ENCODE data around the gene NPW. TPM values are rescaled to one million over a fixed set of nuclear protein-coding genes. Genes with fewer than 3 reads are reported as not detected.

The NPW gene
- total and polyA plus RNA-seq, 5 experiments from 2014 or later: not detected

Other genes starting within 250 kb of the NPW start
Only the 30 nearest of the 34 such genes appear.
- gene SPSB3, start 237.2 kb upstream of the NPW start, total RNA-seq: 100 to 1,000 TPM; 120 to 123 TPM
- gene SPSB3, start 237.2 kb upstream of the NPW start, polyA plus RNA-seq: 10 to 100 TPM; 38.0 to 42.0 (median 40.8) TPM
- gene NUBP2, start 236.8 kb upstream of the NPW start, total RNA-seq: 10 to 100 TPM; 62.0 to 65.4 TPM
- 10 to 100 TPM; 87.2 to 90.6 (median 87.3) TPM for gene NUBP2, start 236.8 kb upstream of the NPW start, polyA plus RNA-seq
- gene IGFALS, start 226.1 kb upstream of the NPW start, total RNA-seq: 1 to 10 TPM; 1.7 to 2.1 TPM
- gene IGFALS, start 226.1 kb upstream of the NPW start, polyA plus RNA-seq: not detected
- 10 to 100 TPM; 65.7 to 67.8 TPM for gene HAGH, start 193.0 kb upstream of the NPW start, total RNA-seq
- gene HAGH, start 193.0 kb upstream of the NPW start, polyA plus RNA-seq: 10 to 100 TPM; 38.7 to 60.0 (median 45.0) TPM
- 10 to 100 TPM; 11.1 to 12.1 TPM for gene FAHD1, start 192.6 kb upstream of the NPW start, total RNA-seq
- gene FAHD1, start 192.6 kb upstream of the NPW start, polyA plus RNA-seq: 10 to 100 TPM; 20.3 to 34.2 (median 32.6) TPM
- gene MEIOB, start 147.6 kb upstream of the NPW start, total RNA-seq: not detected
- gene MEIOB, start 147.6 kb upstream of the NPW start, polyA plus RNA-seq: not detected
- gene HS3ST6, start 101.4 kb upstream of the NPW start, total RNA-seq: not detected
- not detected for gene HS3ST6, start 101.4 kb upstream of the NPW start, polyA plus RNA-seq
- gene MSRB1, start 76.6 kb upstream of the NPW start, total RNA-seq: 1 to 10 TPM; 9.9 to 10.0 TPM
- 10 to 100 TPM; 13.9 to 19.1 (median 16.2) TPM for gene MSRB1, start 76.6 kb upstream of the NPW start, polyA plus RNA-seq
- not detected for gene RPL3L, start 65.1 kb upstream of the NPW start, total RNA-seq
- gene RPL3L, start 65.1 kb upstream of the NPW start, polyA plus RNA-seq: not detected
- gene NDUFB10, start 60.2 kb upstream of the NPW start, total RNA-seq: 10 to 100 TPM; 62.5 to 65.6 TPM
- gene NDUFB10, start 60.2 kb upstream of the NPW start, polyA plus RNA-seq: 100 to 1,000 TPM; 180 to 217 (median 187) TPM
- 1,000 to 10,000 TPM; 3,016 to 3,025 TPM for gene RPS2, start 55.0 kb upstream of the NPW start, total RNA-seq
- gene RPS2, start 55.0 kb upstream of the NPW start, polyA plus RNA-seq: 1,000 to 10,000 TPM; 6,506 to 7,644 (median 7,481) TPM
- not detected for gene RNF151, start 52.9 kb upstream of the NPW start, total RNA-seq
- not detected for gene RNF151, start 52.9 kb upstream of the NPW start, polyA plus RNA-seq
- gene TBL3, start 47.7 kb upstream of the NPW start, total RNA-seq: 10 to 100 TPM; 30.0 to 33.4 TPM
- 10 to 100 TPM; 44.6 to 61.8 (median 52.2) TPM for gene TBL3, start 47.7 kb upstream of the NPW start, polyA plus RNA-seq
- 1 to 10 TPM; 1.3 to 2.3 TPM for gene NOXO1, start 38.3 kb upstream of the NPW start, total RNA-seq
- not detected for gene NOXO1, start 38.3 kb upstream of the NPW start, polyA plus RNA-seq
- 10 to 100 TPM; 15.9 to 22.3 TPM for gene GFER, start 35.6 kb upstream of the NPW start, total RNA-seq
- gene GFER, start 35.6 kb upstream of the NPW start, polyA plus RNA-seq: 10 to 100 TPM; 21.4 to 30.0 (median 26.3) TPM
- gene SYNGR3, start 29.8 kb upstream of the NPW start, total RNA-seq: under 1 TPM; 0.60 to 0.77 TPM
- gene SYNGR3, start 29.8 kb upstream of the NPW start, polyA plus RNA-seq: 1 to 10 TPM in 1 of 3 donors, under 1 TPM in 1, not detected in 1; 0.77 to 1.1 TPM
- gene ZNF598, start 10.0 kb upstream of the NPW start, total RNA-seq: 10 to 100 TPM; 58.6 to 66.2 TPM
- 1 to 10 TPM; 3.4 to 10.0 (median 3.6) TPM for gene ZNF598, start 10.0 kb upstream of the NPW start, polyA plus RNA-seq
- 1 to 10 TPM; 5.3 to 6.0 TPM for gene NHERF2, start 7.1 kb downstream of the NPW start, total RNA-seq
- 1 to 10 TPM in 1 of 3 donors, under 1 TPM in 2; 0.32 to 1.2 (median 0.46) TPM for gene NHERF2, start 7.1 kb downstream of the NPW start, polyA plus RNA-seq
- gene NTHL1, start 28.0 kb downstream of the NPW start, total RNA-seq: 10 to 100 TPM in 1 of 2 experiments, 1 to 10 TPM in 1; 9.1 to 13.1 TPM
- 10 to 100 TPM; 13.1 to 20.0 (median 16.6) TPM for gene NTHL1, start 28.0 kb downstream of the NPW start, polyA plus RNA-seq
- 100 to 1,000 TPM; 145 to 162 TPM for gene TSC2, start 28.2 kb downstream of the NPW start, total RNA-seq
- gene TSC2, start 28.2 kb downstream of the NPW start, polyA plus RNA-seq: 10 to 100 TPM; 23.5 to 42.0 (median 27.2) TPM
- 100 to 1,000 TPM; 131 to 134 TPM for gene PKD1, start 116.1 kb downstream of the NPW start, total RNA-seq
- gene PKD1, start 116.1 kb downstream of the NPW start, polyA plus RNA-seq: 1 to 10 TPM; 3.5 to 9.9 (median 4.8) TPM
- gene RAB26, start 128.8 kb downstream of the NPW start, total RNA-seq: not detected
- gene RAB26, start 128.8 kb downstream of the NPW start, polyA plus RNA-seq: 1 to 10 TPM in 1 of 3 donors, under 1 TPM in 2; 0.27 to 1.2 (median 0.94) TPM
- gene TRAF7, start 136.0 kb downstream of the NPW start, total RNA-seq: 10 to 100 TPM; 32.3 to 39.5 TPM
- gene TRAF7, start 136.0 kb downstream of the NPW start, polyA plus RNA-seq: 1 to 10 TPM; 3.5 to 8.8 (median 4.3) TPM
- under 1 TPM; 0.08 to 0.13 TPM for gene CASKIN1, start 176.8 kb downstream of the NPW start, total RNA-seq
- gene CASKIN1, start 176.8 kb downstream of the NPW start, polyA plus RNA-seq: not detected
- 10 to 100 TPM; 49.3 to 53.2 TPM for gene MLST8, start 185.7 kb downstream of the NPW start, total RNA-seq
- gene MLST8, start 185.7 kb downstream of the NPW start, polyA plus RNA-seq: 10 to 100 TPM; 29.9 to 40.4 (median 30.1) TPM
- gene BRICD5, start 191.1 kb downstream of the NPW start, total RNA-seq: 10 to 100 TPM; 26.7 to 27.0 TPM
- under 1 TPM in 2 of 3 donors, not detected in 1; 0.11 to 0.23 TPM for gene BRICD5, start 191.1 kb downstream of the NPW start, polyA plus RNA-seq
- gene PGP, start 195.1 kb downstream of the NPW start, total RNA-seq: 10 to 100 TPM; 22.8 to 28.1 TPM
- gene PGP, start 195.1 kb downstream of the NPW start, polyA plus RNA-seq: 10 to 100 TPM in 2 of 3 donors, 1 to 10 TPM in 1; 8.7 to 17.7 (median 11.6) TPM
- gene E4F1, start 203.8 kb downstream of the NPW start, total RNA-seq: 10 to 100 TPM; 39.5 to 41.2 TPM
- 10 to 100 TPM in 2 of 3 donors, 1 to 10 TPM in 1; 8.7 to 19.2 (median 10.9) TPM for gene E4F1, start 203.8 kb downstream of the NPW start, polyA plus RNA-seq
- gene DNASE1L2, start 216.7 kb downstream of the NPW start, total RNA-seq: 1 to 10 TPM; 1.4 to 1.6 TPM
- gene DNASE1L2, start 216.7 kb downstream of the NPW start, polyA plus RNA-seq: not detected
- gene ECI1, start 231.8 kb downstream of the NPW start, total RNA-seq: 10 to 100 TPM; 22.1 to 25.1 TPM
- 10 to 100 TPM; 30.6 to 40.4 (median 31.0) TPM for gene ECI1, start 231.8 kb downstream of the NPW start, polyA plus RNA-seq